ENCODE data around the gene NRSN2. TPM values are rescaled to one million over a fixed set of nuclear protein-coding genes. Genes with fewer than 3 reads are reported as not detected.
"Not testable (repeated sequence)": the region's sequence is repeated elsewhere in the genome, so short reads cannot be mapped to it uniquely, and the experiment has no call there.

The NRSN2 gene
- total RNA-seq, 1 experiment from 2014 or later: 0.42 TPM

DNA sequence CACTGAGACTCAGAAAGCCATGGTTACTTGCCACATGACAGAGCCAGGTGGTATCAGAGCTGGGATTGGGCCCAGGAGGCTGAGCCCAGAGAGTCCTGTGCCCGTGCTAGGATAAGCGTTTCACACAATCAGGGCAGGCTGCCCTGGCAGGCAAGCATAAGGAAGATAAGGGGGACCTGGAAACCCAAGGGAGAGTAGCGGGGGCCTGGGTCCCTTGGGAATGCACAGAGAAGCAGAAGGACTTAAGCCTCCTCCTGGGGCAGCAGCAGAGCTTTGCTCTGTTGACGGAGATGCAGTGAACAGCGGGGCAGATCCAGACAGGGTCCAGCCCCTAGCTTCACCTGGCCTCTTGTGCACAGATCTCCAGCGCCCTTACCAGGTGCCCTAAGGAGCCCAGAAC is 42.3 kb downstream of the NRSN2 start:
- Mint-ChIP-seq H3K9me3 (ENCODE audit: low read depth, unreplicated experiment) (no peaks in the 10 kb centered on the region), H3K36me3 (ENCODE audit: insufficient read depth, unreplicated experiment) (peaks cover 98% of the 10 kb centered on the region), H3K27ac (ENCODE audit: unreplicated experiment) (peak overlapping the region; percentile 71), H3K4me3 (ENCODE audit: low read depth, unreplicated experiment) (peak overlapping the region; percentile 7), H3K27me3 (ENCODE audit: unreplicated experiment) (no peaks in the 10 kb centered on the region), H3K4me1 (ENCODE audit: low read depth, unreplicated experiment) (peaks cover 18% of the 10 kb centered on the region)
- no TSS peak for BruUV-seq (replicated peaks)
- TF ChIP-seq, protein P1, sequence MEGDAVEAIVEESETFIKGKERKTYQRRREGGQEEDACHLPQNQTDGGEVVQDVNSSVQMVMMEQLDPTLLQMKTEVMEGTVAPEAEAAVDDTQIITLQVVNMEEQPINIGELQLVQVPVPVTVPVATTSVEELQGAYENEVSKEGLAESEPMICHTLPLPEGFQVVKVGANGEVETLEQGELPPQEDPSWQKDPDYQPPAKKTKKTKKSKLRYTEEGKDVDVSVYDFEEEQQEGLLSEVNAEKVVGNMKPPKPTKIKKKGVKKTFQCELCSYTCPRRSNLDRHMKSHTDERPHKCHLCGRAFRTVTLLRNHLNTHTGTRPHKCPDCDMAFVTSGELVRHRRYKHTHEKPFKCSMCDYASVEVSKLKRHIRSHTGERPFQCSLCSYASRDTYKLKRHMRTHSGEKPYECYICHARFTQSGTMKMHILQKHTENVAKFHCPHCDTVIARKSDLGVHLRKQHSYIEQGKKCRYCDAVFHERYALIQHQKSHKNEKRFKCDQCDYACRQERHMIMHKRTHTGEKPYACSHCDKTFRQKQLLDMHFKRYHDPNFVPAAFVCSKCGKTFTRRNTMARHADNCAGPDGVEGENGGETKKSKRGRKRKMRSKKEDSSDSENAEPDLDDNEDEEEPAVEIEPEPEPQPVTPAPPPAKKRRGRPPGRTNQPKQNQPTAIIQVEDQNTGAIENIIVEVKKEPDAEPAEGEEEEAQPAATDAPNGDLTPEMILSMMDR (IDR thresholded peaks at IDR 0.05; ENCODE audit: unreplicated experiment): no peak
- intact Hi-C loops (cut with micrococcal nuclease; ENCODE audit: unreplicated experiment): no loop called here
- CTCF ChIA-PET: no interaction called here
- DNase-seq: no peak

DNA sequence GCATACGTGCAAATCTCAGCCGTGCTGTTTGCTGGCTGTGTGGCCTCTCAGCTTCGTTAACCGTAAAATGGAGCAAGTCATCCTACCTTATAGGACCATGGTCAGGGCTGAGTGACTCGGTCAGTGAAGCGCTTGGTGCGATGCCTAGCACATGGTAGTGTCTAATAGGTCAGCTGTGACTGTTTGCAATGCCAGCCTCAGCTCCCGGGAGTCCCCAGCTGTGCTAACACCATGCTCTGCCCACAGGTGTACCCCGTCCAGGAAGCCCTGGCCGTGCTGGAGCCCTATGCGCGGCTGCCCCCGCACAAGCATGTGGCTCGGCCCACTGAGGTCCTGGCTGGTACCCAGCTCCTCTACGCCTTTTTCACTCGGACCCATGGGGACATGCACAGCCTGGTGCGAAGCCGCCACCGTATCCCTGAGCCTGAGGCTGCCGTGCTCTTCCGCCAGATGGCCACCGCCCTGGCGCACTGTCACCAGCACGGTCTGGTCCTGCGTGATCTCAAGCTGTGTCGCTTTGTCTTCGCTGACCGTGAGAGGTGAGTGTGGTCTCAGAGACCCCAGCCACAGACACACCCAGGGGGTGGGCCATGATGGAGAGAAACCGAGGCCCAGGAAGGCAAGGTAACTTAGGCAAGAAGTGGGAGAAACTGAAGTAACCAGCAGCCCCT is 44.3 kb downstream of the NRSN2 start:
- intact Hi-C loops (cut with micrococcal nuclease; ENCODE audit: unreplicated experiment): no loop called here
- H3K27ac Mint-ChIP-seq (ENCODE audit: unreplicated experiment): no peak overlapping the region
- DNase-seq: no peak
- H3K36me3 Mint-ChIP-seq (ENCODE audit: insufficient read depth, unreplicated experiment): peaks cover 100% of the 10 kb centered on the region
- TF ChIP-seq, protein P1 (IDR thresholded peaks at IDR 0.05; ENCODE audit: unreplicated experiment): no peak
- H3K27me3 Mint-ChIP-seq (ENCODE audit: unreplicated experiment): no peaks in the 10 kb centered on the region
- CTCF ChIA-PET: interaction anchor here (1.1 kb wide), 1 partner anchor 29 kb away, joined by 3 read pairs; no protein-coding TSS in a partner anchor
- H3K4me1 Mint-ChIP-seq (ENCODE audit: low read depth, unreplicated experiment): peaks cover 14% of the 10 kb centered on the region
- no peak overlapping the region for H3K4me3 Mint-ChIP-seq (ENCODE audit: low read depth, unreplicated experiment)
- no peaks in the 10 kb centered on the region for H3K9me3 Mint-ChIP-seq (ENCODE audit: low read depth, unreplicated experiment)
- BruUV-seq (replicated peaks): no TSS peak

DNA sequence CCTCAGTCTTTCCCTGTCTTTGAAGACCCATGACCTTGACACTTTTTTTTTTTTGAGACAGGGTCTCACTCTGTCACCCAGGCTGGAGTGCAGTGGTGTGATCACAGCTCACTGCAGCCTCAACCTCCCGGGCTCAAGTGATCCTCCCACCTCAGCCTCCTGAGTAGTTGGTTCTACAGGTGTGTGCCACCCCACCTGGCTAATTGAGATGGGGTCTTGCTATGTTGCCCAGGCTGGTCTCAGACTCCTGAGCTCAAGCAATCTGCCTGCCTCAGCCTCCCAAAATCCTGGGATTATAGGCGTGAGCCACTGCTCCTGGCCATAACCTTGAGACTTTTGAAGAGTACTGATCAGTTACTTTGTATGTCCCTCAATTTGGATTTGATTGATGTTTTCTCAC is 46.4 kb downstream of the NRSN2 start:
- H3K27me3 Mint-ChIP-seq (ENCODE audit: unreplicated experiment); H3K4me3 Mint-ChIP-seq (ENCODE audit: low read depth, unreplicated experiment); CTCF ChIA-PET; H3K9me3 Mint-ChIP-seq (ENCODE audit: low read depth, unreplicated experiment); DNase-seq; intact Hi-C loops (cut with micrococcal nuclease; ENCODE audit: unreplicated experiment); BruUV-seq (replicated peaks): not testable (repeated sequence)
- Mint-ChIP-seq H3K36me3 (ENCODE audit: insufficient read depth, unreplicated experiment) (peaks cover 99% of the 10 kb centered on the region), H3K4me1 (ENCODE audit: low read depth, unreplicated experiment) (peaks cover 11% of the 10 kb centered on the region), H3K27ac (ENCODE audit: unreplicated experiment) (peak overlapping the region; percentile 85)

DNA sequence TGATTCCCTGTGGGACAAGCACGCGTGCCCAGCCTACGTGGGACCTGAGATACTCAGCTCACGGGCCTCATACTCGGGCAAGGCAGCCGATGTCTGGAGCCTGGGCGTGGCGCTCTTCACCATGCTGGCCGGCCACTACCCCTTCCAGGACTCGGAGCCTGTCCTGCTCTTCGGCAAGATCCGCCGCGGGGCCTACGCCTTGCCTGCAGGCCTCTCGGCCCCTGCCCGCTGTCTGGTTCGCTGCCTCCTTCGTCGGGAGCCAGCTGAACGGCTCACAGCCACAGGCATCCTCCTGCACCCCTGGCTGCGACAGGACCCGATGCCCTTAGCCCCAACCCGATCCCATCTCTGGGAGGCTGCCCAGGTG is 49.3 kb downstream of the NRSN2 start:
- no TSS peak for BruUV-seq (replicated peaks)
- intact Hi-C loops (cut with micrococcal nuclease; ENCODE audit: unreplicated experiment): no loop called here
- no peak for DNase-seq
- no peak overlapping the region for H3K4me3 Mint-ChIP-seq (ENCODE audit: low read depth, unreplicated experiment)
- H3K4me1 Mint-ChIP-seq (ENCODE audit: low read depth, unreplicated experiment): peaks cover 13% of the 10 kb centered on the region
- H3K27me3 Mint-ChIP-seq (ENCODE audit: unreplicated experiment): no peaks in the 10 kb centered on the region
- TF ChIP-seq, protein P1 (IDR thresholded peaks at IDR 0.05; ENCODE audit: unreplicated experiment): no peak
- peaks cover 98% of the 10 kb centered on the region for H3K36me3 Mint-ChIP-seq (ENCODE audit: insufficient read depth, unreplicated experiment)
- H3K9me3 Mint-ChIP-seq (ENCODE audit: low read depth, unreplicated experiment): no peaks in the 10 kb centered on the region
- CTCF ChIA-PET: no interaction called here
- H3K27ac Mint-ChIP-seq (ENCODE audit: unreplicated experiment): no peak overlapping the region

DNA sequence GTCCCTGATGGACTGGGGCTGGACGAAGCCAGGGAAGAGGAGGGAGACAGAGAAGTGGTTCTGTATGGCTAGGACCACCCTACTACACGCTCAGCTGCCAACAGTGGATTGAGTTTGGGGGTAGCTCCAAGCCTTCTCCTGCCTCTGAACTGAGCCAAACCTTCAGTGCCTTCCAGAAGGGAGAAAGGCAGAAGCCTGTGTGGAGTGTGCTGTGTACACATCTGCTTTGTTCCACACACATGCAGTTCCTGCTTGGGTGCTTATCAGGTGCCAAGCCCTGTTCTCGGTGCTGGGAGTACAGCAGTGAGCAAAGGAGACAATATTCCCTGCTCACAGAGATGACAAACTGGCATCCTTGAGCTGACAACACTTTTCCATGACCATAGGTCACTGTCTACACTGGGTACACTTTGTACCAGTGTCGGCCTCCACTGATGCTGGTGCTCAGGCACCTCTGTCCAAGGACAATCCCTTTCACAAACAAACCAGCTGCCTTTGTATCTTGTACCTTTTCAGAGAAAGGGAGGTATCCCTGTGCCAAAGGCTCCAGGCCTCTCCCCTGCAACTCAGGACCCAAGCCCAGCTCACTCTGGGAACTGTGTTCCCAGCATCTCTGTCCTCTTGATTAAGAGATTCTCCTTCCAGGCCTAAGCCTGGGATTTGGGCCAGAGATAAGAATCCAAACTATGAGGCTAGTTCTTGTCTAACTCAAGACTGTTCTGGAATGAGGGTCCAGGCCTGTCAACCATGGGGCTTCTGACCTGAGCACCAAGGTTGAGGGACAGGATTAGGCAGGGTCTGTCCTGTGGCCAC is 49.9 kb downstream of the NRSN2 start:
- TF ChIP-seq, protein P1 (IDR thresholded peaks at IDR 0.05; ENCODE audit: unreplicated experiment): no peak
- CTCF ChIA-PET: no interaction called here
- intact Hi-C loops (cut with micrococcal nuclease; ENCODE audit: unreplicated experiment): no loop called here
- Mint-ChIP-seq H3K27ac (ENCODE audit: unreplicated experiment) (no peak overlapping the region), H3K36me3 (ENCODE audit: insufficient read depth, unreplicated experiment) (peaks cover 98% of the 10 kb centered on the region), H3K4me3 (ENCODE audit: low read depth, unreplicated experiment) (no peak overlapping the region), H3K4me1 (ENCODE audit: low read depth, unreplicated experiment) (peaks cover 13% of the 10 kb centered on the region), H3K27me3 (ENCODE audit: unreplicated experiment) (no peaks in the 10 kb centered on the region), H3K9me3 (ENCODE audit: low read depth, unreplicated experiment) (no peaks in the 10 kb centered on the region)
- TSS peak; percentile 9 for BruUV-seq (replicated peaks)
- DNase-seq: no peak

Data from Calu3 (cell line).